ENCODE measurements around the gene CT83.

- TF ChIP-seq RAD21 (IDR thresholded peaks at IDR 0.05; ENCODE audit: low read length) (no peak), POLR2A (IDR thresholded peaks at IDR 0.05; ENCODE audit: low read depth, low read length) (no peak), RCOR1 (IDR thresholded peaks at IDR 0.05; ENCODE audit: insufficient replicate concordance, low read length) (no peak), MAFK (IDR thresholded peaks at IDR 0.05; ENCODE audit: low read depth, low read length) (no peak), CHD1 (IDR thresholded peaks at IDR 0.05; ENCODE audit: low read depth, low read length) (no peak), ELK1 (IDR thresholded peaks at IDR 0.05; ENCODE audit: borderline replicate concordance, low read depth, low read length) (no peak), USF2 (IDR thresholded peaks at IDR 0.05; ENCODE audit: low read depth, low read length) (no peak), MXI1 (IDR thresholded peaks at IDR 0.05; ENCODE audit: borderline replicate concordance, low read depth, low read length) (no peak)
- TF ChIP-seq, protein P1, sequence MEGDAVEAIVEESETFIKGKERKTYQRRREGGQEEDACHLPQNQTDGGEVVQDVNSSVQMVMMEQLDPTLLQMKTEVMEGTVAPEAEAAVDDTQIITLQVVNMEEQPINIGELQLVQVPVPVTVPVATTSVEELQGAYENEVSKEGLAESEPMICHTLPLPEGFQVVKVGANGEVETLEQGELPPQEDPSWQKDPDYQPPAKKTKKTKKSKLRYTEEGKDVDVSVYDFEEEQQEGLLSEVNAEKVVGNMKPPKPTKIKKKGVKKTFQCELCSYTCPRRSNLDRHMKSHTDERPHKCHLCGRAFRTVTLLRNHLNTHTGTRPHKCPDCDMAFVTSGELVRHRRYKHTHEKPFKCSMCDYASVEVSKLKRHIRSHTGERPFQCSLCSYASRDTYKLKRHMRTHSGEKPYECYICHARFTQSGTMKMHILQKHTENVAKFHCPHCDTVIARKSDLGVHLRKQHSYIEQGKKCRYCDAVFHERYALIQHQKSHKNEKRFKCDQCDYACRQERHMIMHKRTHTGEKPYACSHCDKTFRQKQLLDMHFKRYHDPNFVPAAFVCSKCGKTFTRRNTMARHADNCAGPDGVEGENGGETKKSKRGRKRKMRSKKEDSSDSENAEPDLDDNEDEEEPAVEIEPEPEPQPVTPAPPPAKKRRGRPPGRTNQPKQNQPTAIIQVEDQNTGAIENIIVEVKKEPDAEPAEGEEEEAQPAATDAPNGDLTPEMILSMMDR (conservative IDR thresholded peaks at IDR 0.05; ENCODE audit: low read depth, low read length) = no peak
Measured at GRCh38 chrX:116436358-116436816, 26.4 kb downstream of the CT83 start, which contains the start of gene SLC6A14.
